Measurements from ENCODE around the gene OVOL1. TPM values are rescaled to one million over a fixed set of nuclear protein-coding genes. Genes with fewer than 3 reads are reported as not detected.

The OVOL1 gene
- total and polyA plus RNA-seq, 2 of the 13 experiments (the other 11 are each of a cell fraction or from before 2014, with no cell fraction given) = 0.01 TPM; not detected in 1

DNA sequence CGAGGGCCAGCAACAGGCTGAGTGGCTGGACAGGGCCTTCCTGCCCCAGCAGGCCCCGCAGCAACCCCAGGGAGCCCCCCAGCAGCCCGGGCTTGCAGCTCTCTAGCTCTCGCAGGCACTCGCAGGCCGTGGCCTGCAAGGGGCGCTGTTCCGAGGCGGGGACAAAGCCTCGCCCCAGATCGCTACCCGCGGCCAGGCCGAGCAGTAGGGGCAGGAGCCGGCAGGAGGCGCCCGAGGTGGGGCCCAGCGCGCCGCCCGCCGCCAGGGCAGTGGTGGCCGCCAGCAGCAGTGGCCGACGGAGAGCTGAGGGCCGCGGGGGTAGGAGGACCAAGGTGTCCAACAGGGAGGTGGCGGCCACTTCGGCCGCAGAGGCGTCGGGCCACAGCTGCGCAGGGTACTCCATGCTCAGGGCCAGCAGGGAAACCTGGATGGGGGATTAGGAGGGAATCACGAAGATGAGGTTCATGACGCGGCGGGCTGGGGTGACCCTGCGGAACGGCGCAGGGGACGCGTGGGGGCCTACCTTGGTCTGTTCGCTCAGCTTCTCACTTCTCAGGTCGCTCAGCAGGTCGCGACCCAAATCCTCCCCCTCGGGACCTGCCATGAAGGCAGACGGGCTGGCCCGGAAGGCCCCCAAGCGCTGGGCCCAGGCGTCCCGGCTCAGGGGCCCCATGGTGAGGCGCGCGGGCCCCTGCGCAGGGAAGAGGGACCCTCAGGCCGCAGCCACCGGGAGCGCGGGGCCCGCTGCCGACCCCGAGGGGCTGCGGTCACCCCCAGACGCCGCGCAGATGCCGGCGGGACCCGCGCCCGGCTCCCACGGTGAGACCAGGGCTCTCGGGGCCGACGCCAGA lies 6.7 kb upstream of the OVOL1 start (continued):
- TF ChIP-seq GLI4 (CRISPR knock-in tag; IDR thresholded peaks at IDR 0.05; ENCODE audit: borderline replicate concordance) (no peak; the same call in 1 of the 2 replicates), ZNF260 (CRISPR knock-in tag; IDR thresholded peaks at IDR 0.05; ENCODE audit: borderline replicate concordance, low read depth) (no peak), GABPA (IDR thresholded peaks at IDR 0.05; ENCODE audit: low read depth, low read length) (no peak), GABPA (CRISPR knock-in tag; IDR thresholded peaks at IDR 0.05; ENCODE audit: low read depth) (no peak), SALL2 (CRISPR knock-in tag; IDR thresholded peaks at IDR 0.05) (0 out of 2 replicates have a peak, but pooled peaks have one; percentile 20), CREM (IDR thresholded peaks at IDR 0.05) (no peak), CREM (CRISPR knock-in tag; IDR thresholded peaks at IDR 0.05) (no peak), NFIC (IDR thresholded peaks at IDR 0.05; ENCODE audit: low read length) (no peak), IRF2 (CRISPR knock-in tag; IDR thresholded peaks at IDR 0.05) (peak; percentile 22; the same call in 1 of the 2 replicates), PCBP2 (optimal IDR thresholded peaks at IDR 0.05; ENCODE audit: low read depth, low read length, poor library complexity, severe bottlenecking) (no peak), ZMYM2 (CRISPR knock-in tag; IDR thresholded peaks at IDR 0.05) (no peak), ZNF564 (CRISPR knock-in tag; IDR thresholded peaks at IDR 0.05) (no peak), RFXAP (CRISPR knock-in tag; IDR thresholded peaks at IDR 0.05; ENCODE audit: borderline replicate concordance) (0 out of 2 replicates have a peak, but pooled peaks have one; percentile 15), ZNF354B (CRISPR knock-in tag; IDR thresholded peaks at IDR 0.05) (0 out of 2 replicates have a peak, but pooled peaks have one; percentile 17), SKI (IDR thresholded peaks at IDR 0.05; ENCODE audit: partially characterized antibody) (peak; percentile 64), ZNF335 (CRISPR knock-in tag; IDR thresholded peaks at IDR 0.05) (no peak), TAF15 (IDR thresholded peaks at IDR 0.05; ENCODE audit: low read depth, low read length, poor library complexity, severe bottlenecking) (peak; percentile 51), ZNF766 (CRISPR knock-in tag; IDR thresholded peaks at IDR 0.05; ENCODE audit: borderline replicate concordance) (no peak), KMT2B (CRISPR knock-in tag; IDR thresholded peaks at IDR 0.05) (no peak), IRF9 (CRISPR knock-in tag; IDR thresholded peaks at IDR 0.05; ENCODE audit: borderline replicate concordance) (no peak), ETS1 (CRISPR knock-in tag; IDR thresholded peaks at IDR 0.05) (no peak), KDM6A (CRISPR knock-in tag; IDR thresholded peaks at IDR 0.05; ENCODE audit: low read depth) (no peak), ATM (IDR thresholded peaks at IDR 0.05; ENCODE audit: borderline replicate concordance) (no peak), NFE2L1 (CRISPR knock-in tag; IDR thresholded peaks at IDR 0.05; ENCODE audit: borderline replicate concordance) (no peak), CCDC6 (CRISPR knock-in tag; IDR thresholded peaks at IDR 0.05) (no peak; the same call in 1 of the 2 replicates), ZKSCAN1 (IDR thresholded peaks at IDR 0.05; ENCODE audit: low read length) (no peak), ZNF776 (CRISPR knock-in tag; IDR thresholded peaks at IDR 0.05) (peak; percentile 18; the same call in 1 of the 2 replicates), GTF3A (CRISPR knock-in tag; conservative IDR thresholded peaks at IDR 0.05) (no peak), KAT2B (IDR thresholded peaks at IDR 0.05; ENCODE audit: borderline replicate concordance, low read depth, low read length) (no peak), ZSCAN22 (CRISPR knock-in tag; IDR thresholded peaks at IDR 0.05) (no peak)

Measured in HepG2 (cell line).